ENCODE data around the gene GSC. TPM values are rescaled to one million over a fixed set of nuclear protein-coding genes. Genes with fewer than 3 reads are reported as not detected.

The GSC gene
- total RNA-seq, 1 experiment from 2014 or later, result not detected

- Histone ChIP-seq H2AK5ac (ENCODE audit: insufficient read length, low read length) (no peak overlapping the region), H3K27me3 (ENCODE audit: insufficient read depth, low read length) (peaks cover 81% of the 10 kb centered on the region), H3K23ac (ENCODE audit: insufficient read length, low read depth, low read length) (no peak overlapping the region), H3T11ph (ENCODE audit: low read length) (no peak overlapping the region), H2AFZ (ENCODE audit: low read length) (no peak overlapping the region), H2BK120ac (ENCODE audit: low read depth, low read length, poor library complexity, severe bottlenecking) (no peak overlapping the region), H3K23me2 (ENCODE audit: insufficient read length, low read depth, low read length, poor library complexity, severe bottlenecking) (peaks cover 5% of the 10 kb centered on the region), H3K18ac (ENCODE audit: insufficient read length, low read depth, low read length) (no peak overlapping the region), H2BK12ac (ENCODE audit: insufficient read length, low read depth, low read length) (no peak overlapping the region), H3K9ac (ENCODE audit: extremely low read depth, insufficient read length, low read length) (no peak overlapping the region), H3K27ac (ENCODE audit: insufficient read length, low read depth, low read length) (no peak overlapping the region), H3K79me2 (ENCODE audit: insufficient read depth, low read length) (no peaks in the 10 kb centered on the region), H4K91ac (ENCODE audit: insufficient read length, low read depth, low read length) (no peak overlapping the region), H4K5ac (ENCODE audit: insufficient read length, low read depth, low read length) (no peak overlapping the region), H3K9me3 (ENCODE audit: control insufficient read depth, low read depth, low read length) (no peaks in the 10 kb centered on the region), H3K79me1 (ENCODE audit: insufficient read depth, low read depth, low read length, poor library complexity, severe bottlenecking) (no peaks in the 10 kb centered on the region), H3K14ac (ENCODE audit: insufficient read depth, low read length) (no peak overlapping the region), H3K4ac (ENCODE audit: low read depth, low read length) (no peak overlapping the region), H2BK5ac (ENCODE audit: insufficient read length, low read length) (no peak overlapping the region), H3K4me1 (ENCODE audit: insufficient read depth, low read length) (no peaks in the 10 kb centered on the region), H3K4me2 (ENCODE audit: insufficient read depth, insufficient read length, low read length) (peak overlapping the region; percentile 52), H2BK15ac (ENCODE audit: low read depth, low read length) (no peak overlapping the region), H2BK20ac (ENCODE audit: low read depth, low read length, poor library complexity, severe bottlenecking) (no peak overlapping the region), H3K56ac (ENCODE audit: insufficient read length, low read depth, low read length) (no peak overlapping the region), H4K8ac (replicated peaks; ENCODE audit: insufficient read length, low read depth, low read length) (no peak overlapping the region), H4K20me1 (ENCODE audit: control insufficient read depth, insufficient read depth, insufficient read length) (no peaks in the 10 kb centered on the region)
- no CpG with 5 or more reads among the region's 82 CpGs for WGBS (ENCODE audit: extremely low coverage, insufficient read length, low lambda C conversion rate)
- DNase-seq, result peak; percentile 52
- TF ChIP-seq CTCF (conservative IDR thresholded peaks at IDR 0.05), result no peak
- Mint-ChIP-seq H3K27me3 (ENCODE audit: low read depth) (peaks cover 98% of the 10 kb centered on the region), H3K4me1 (peaks cover 52 to 63% of the 10 kb centered on the region in 2 experiments), H3K4me3 (peak overlapping the region; percentile 54 to 81), H3K9me3 (peaks cover 0 to 2% of the 10 kb centered on the region in 2 experiments; a peak in 2 of 5 replicates), H3K36me3 (ENCODE audit: insufficient read depth in 1 of 3, low read depth in 3 of 3) (no peaks in the 10 kb centered on the region), H3K27ac (no peak overlapping the region)
These were observed 1.2 kb downstream of the GSC start for GRCh38 chr14:94768521-94769390.

Measured in H9 (cell line).